Panc1 (cell line): ENCODE measurements around the gene TRIO.

Experiments
- CTCF ChIP-seq: fragments of 450-650 bp; IDR thresholded peaks from 2 replicates; pipeline ENCODE4 v1.5.1; 2017; ENCODE audit warnings: mild to moderate bottlenecking
- POLR2AphosphoS5 ChIP-seq: IDR thresholded peaks from 2 replicates; pipeline ENCODE4 v1.6.1; 2012; ENCODE audit warnings: mild to moderate bottlenecking, low read depth, low read length, moderate library complexity
- REST ChIP-seq, 2 experiments: IDR thresholded peaks; 2 replicates each; pipeline ENCODE4 v1.6.1; 2011 to 2012; ENCODE audit warnings: low read depth in 2 of 2, control low read depth in 1 of 2, low read length in 1 of 2, mild to moderate bottlenecking in 1 of 2, moderate library complexity in 1 of 2; ENCODE audit not compliant: insufficient read depth in 1 of 2

GRCh38 chr5:14401639-14402038 is 258.5 kb downstream of the TRIO start:
- no peak for TF ChIP-seq CTCF
- TF ChIP-seq REST (IDR thresholded peaks at IDR 0.05; ENCODE audit: insufficient read depth in 1 of 2, low read depth in 2 of 2, low read length in 1 of 2), result no peak
- no peak for TF ChIP-seq POLR2AphosphoS5
